Activated CD4-positive, alpha-beta T cell treated with anti-CD3 and anti-CD28 coated beads, Interleukin-2, amount 50 U/mL, for 16 hours (primary cell): ENCODE data around the gene NEB.

Experiments used
- DNase-seq: peaks from one replicate; pipeline ENCODE4 v3.0.0-alpha.2; 2020

The NEB gene

GRCh38 chr2:151549191-151549590, 185.1 kb downstream of the NEB start:
- DNase-seq, result no peak

GRCh38 chr2:151544449-151544848, 189.8 kb downstream of the NEB start:
- no peak for DNase-seq

- no peak for DNase-seq
Observed at GRCh38 chr2:151543876-151544275, 190.4 kb downstream of the NEB start.

GRCh38 chr2:151534001-151534400, 200.3 kb downstream of the NEB start:
- no peak for DNase-seq

GRCh38 chr2:151533127-151533526, 201.1 kb downstream of the NEB start:
- no peak for DNase-seq

- DNase-seq, result no peak
Observed at GRCh38 chr2:151526572-151527090, 207.6 kb downstream of the NEB start.

GRCh38 chr2:151525821-151526373, 208.4 kb downstream of the NEB start:
- DNase-seq, result no peak

- DNase-seq, result no peak
Observed at GRCh38 chr2:151523850-151524249, 210.4 kb downstream of the NEB start.

- no peak for DNase-seq
Observed at GRCh38 chr2:151522556-151522955, 211.7 kb downstream of the NEB start.

- no peak for DNase-seq
Observed at GRCh38 chr2:151520976-151521375, 213.3 kb downstream of the NEB start.

- no peak for DNase-seq
Observed at GRCh38 chr2:151518802-151519201, 215.5 kb downstream of the NEB start.

- no peak for DNase-seq
Observed at GRCh38 chr2:151508519-151508918, 225.8 kb downstream of the NEB start.

- no peak for DNase-seq
Observed at GRCh38 chr2:151506170-151506569, 228.1 kb downstream of the NEB start.

GRCh38 chr2:151498178-151498577, 236.1 kb downstream of the NEB start:
- no peak for DNase-seq

- DNase-seq, result no peak
Observed at GRCh38 chr2:151491496-151491895, 242.8 kb downstream of the NEB start.

- DNase-seq, result no peak
Observed at GRCh38 chr2:151490276-151490675, 244.0 kb downstream of the NEB start.

GRCh38 chr2:151486053-151486452, 248.2 kb downstream of the NEB start:
- peak; percentile 39 for DNase-seq

GRCh38 chr2:151484100-151484499, 250.2 kb downstream of the NEB start:
- no peak for DNase-seq

- no peak for DNase-seq
Observed at GRCh38 chr2:151483546-151483945, 250.7 kb downstream of the NEB start.

GRCh38 chr2:151482171-151482725, 252.0 kb downstream of the NEB start:
- DNase-seq, result peak; percentile 48

- peak; percentile 83 for DNase-seq
Observed at GRCh38 chr2:151481744-151482143, 252.5 kb downstream of the NEB start.

GRCh38 chr2:151478011-151478410, 256.3 kb downstream of the NEB start:
- DNase-seq, result no peak

GRCh38 chr2:151476287-151476686, 258.0 kb downstream of the NEB start:
- DNase-seq, result no peak

GRCh38 chr2:151475071-151475470, 259.2 kb downstream of the NEB start:
- DNase-seq, result no peak

GRCh38 chr2:151472966-151473365, 261.3 kb downstream of the NEB start:
- no peak for DNase-seq
